Ovary (tissue), 9 donors: ENCODE data around the gene DPF3. TPM values are rescaled to one million over a fixed set of nuclear protein-coding genes. Genes with fewer than 3 reads are reported as not detected.

ENCODE experiments used
- DNase-seq, 5 donors: peaks; one replicate each; pipeline ENCODE4 v3.0.0-alpha.2; 2019 to 2020
- H3K27ac ChIP-seq, 2 donors: fragments of 200-600 bp; one replicate each; pipeline versions ENCODE4 v1.5.1 to v1.8.0; 2019 to 2022
- H3K27me3 ChIP-seq: fragments of 200-600 bp; one replicate; pipeline ENCODE4 v1.8.0; 2022
- H3K36me3 ChIP-seq: fragments of 200-600 bp; sonication (generic); one replicate; pipeline ENCODE4 v1.5.1; 2019
- H3K4me1 ChIP-seq: one replicate; pipeline ENCODE4 v1.8.1; 2013; ENCODE audit warnings: mild to moderate bottlenecking, moderate library complexity; ENCODE audit not compliant: insufficient read depth
- H3K4me3 ChIP-seq: fragments of 200-600 bp; sonication (generic); one replicate; pipeline ENCODE4 v1.5.1; 2017
- H3K9me3 ChIP-seq, 2 donors: fragments of 200-600 bp in 1 of 2; sonication (generic) in 1 of 2; one replicate each; pipeline versions ENCODE4 v1.5.1 to v1.8.1; 2013 to 2019; ENCODE audit warnings: mild to moderate bottlenecking in 1 of 2, moderate library complexity in 1 of 2
- CTCF ChIP-seq, 3 donors: fragments of 450-650 bp in 2 of 3; fragments of 200-600 bp in 1 of 3; IDR thresholded peaks; one replicate each; pipeline versions ENCODE4 v1.5.1 to v1.8.0; 2016 to 2022; ENCODE audit warnings: antibody characterized with exemption in 3 of 3, mild to moderate bottlenecking in 1 of 3
- EP300 ChIP-seq: sonication (generic); formaldehyde crosslinking; IDR thresholded peaks from one replicate; pipeline ENCODE4 v1.6.1; 2017; ENCODE audit warnings: antibody characterized with exemption
- POLR2A ChIP-seq: fragments of 450-650 bp; IDR thresholded peaks from one replicate; pipeline ENCODE4 v1.6.1; 2017; ENCODE audit warnings: antibody characterized with exemption, mild to moderate bottlenecking, moderate library complexity
- WGBS, 3 donors: extraction: QIAGEN DNeasy Blood & Tissue Kit in 1 of 3; methylation state at CpG; one replicate each; pipeline versions ENCODE4 v1.1.5 to v1.1.7; 2013 to 2017; 5-methylcytosine and 5-hydroxymethylcytosine counted together
- intact Hi-C, 4 donors: fragments of 100-400 bp; cut with DNase I; formaldehyde crosslinking; loops; one replicate each; pipeline versions ENCODE4 v1.11.0 to v1.15.1; 2022 to 2023
- polyA plus RNA-seq, 2 donors: library from polyadenylated mRNA; stranded (reverse); fragments of 200-250 nt in 1 of 2; fragments of 350-450 nt in 1 of 2; fragmentation: Illumina TruSeq in 1 of 2; extraction: RNeasy Lipid Tissue Mini Kit (QIAGEN cat#74804) in 1 of 2; gene quantifications; one replicate each; pipeline ENCODE4 v1.2.3, GENCODE V29; 2013 to 2014
- total RNA-seq, 7 donors: library from RNA; depleted of rRNA in 2 of 7; stranded (reverse); fragments of >200 nt in 2 of 7; fragmentation: NEBNext Ultra II Directional in 3 of 7; extraction: Animal tissue kit (Norgen Biotek cat#: 25700) in 3 of 7; gene quantifications; one replicate each; pipeline versions ENCODE4 v1.1.0 to v1.2.4, GENCODE V29; 2016 to 2023
- donor health status: DM: no; HTN: no; CAD: no; lungs with moderate emphysema.
- donor health status: DM: no; HTN: no; CAD: no.
- donor health status: Bipolar disorder and iron deficiency.
- donor health status: DM: yes; HTN: yes; CAD: no.
- donor health status: DM: no; HTN: no; CAD: no.
- donor health status: DM: yes; HTN: yes; CAD: no.

DPF3 gene
- total and polyA plus RNA-seq, 9 donors: 6.3 to 34.4 (median 21.9) TPM

GRCh38 chr14:72855913-72856312, 38.0 kb downstream of the DPF3 start:
- Histone ChIP-seq H3K27ac (no peak overlapping the region), H3K27me3 (no peaks in the 10 kb centered on the region), H3K4me1 (peaks cover 6% of the 10 kb centered on the region), H3K9me3 (no peaks in the 10 kb centered on the region), H3K36me3 (no peaks in the 10 kb centered on the region), H3K4me3 (no peak overlapping the region)
- intact Hi-C loops: no loop called here
- no peak for DNase-seq
- 76 to 77% (median 76%) methylated on average over 1 of the region's 1 CpG for WGBS, 3 donors
- TF ChIP-seq CTCF (IDR thresholded peaks at IDR 0.05) (no peak), EP300 (no peak), POLR2A (no peak)

DNA sequence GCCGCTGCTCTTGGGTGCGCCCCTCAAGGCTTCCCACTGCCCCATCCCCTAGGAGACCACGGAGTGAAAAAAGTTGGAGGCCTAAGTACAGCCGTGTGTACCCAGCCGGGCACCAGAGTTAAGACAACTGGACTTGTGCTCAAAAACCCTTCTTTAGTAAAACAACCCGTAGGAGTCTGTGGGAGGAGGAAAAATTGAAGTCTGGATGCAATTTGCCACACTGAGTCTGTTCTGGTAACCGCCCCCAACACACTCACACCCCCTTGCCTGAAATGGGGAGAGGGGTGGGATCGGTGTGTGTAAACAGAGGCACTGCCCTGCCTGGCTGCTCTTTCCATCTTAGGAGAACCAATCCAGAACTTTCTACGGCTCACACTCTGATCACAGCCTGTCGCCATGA, 41.7 kb downstream of the DPF3 start:
- Histone ChIP-seq H3K4me3 (no peak overlapping the region), H3K36me3 (no peaks in the 10 kb centered on the region), H3K4me1 (peaks cover 10% of the 10 kb centered on the region), H3K27ac (no peak overlapping the region), H3K9me3 (no peaks in the 10 kb centered on the region), H3K27me3 (no peaks in the 10 kb centered on the region)
- TF ChIP-seq POLR2A (no peak), EP300 (no peak), CTCF (IDR thresholded peaks at IDR 0.05) (no peak)
- DNase-seq: no peak
- WGBS, 3 donors: 86 to 92% (median 90%) methylated on average over 10 of the region's 10 CpGs
- intact Hi-C loops: no loop called here

DNA sequence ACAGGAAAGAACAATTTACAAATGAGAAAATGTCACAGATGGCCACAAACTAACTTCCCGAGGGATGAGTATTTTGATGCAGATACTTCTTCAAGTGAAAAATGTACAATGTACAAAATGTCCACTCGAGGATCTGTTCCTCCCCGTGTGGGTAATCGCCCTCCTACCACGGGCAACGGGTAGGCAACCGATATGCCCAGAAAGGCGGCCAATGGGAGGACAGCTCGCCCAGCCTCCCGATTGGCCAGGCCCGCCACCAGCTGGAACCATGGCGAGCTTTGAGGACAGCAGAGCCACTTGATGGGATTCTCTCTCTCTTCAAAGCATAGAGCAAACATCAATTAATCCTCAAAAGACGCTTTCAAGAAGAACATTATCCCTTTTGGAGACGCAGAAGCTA, 42.3 kb downstream of the DPF3 start:
- Histone ChIP-seq H3K4me1 (peaks cover 9% of the 10 kb centered on the region), H3K4me3 (no peak overlapping the region), H3K36me3 (no peaks in the 10 kb centered on the region), H3K9me3 (no peaks in the 10 kb centered on the region), H3K27me3 (no peaks in the 10 kb centered on the region), H3K27ac (no peak overlapping the region)
- no peak for TF ChIP-seq POLR2A
- TF ChIP-seq EP300: no peak
- 86 to 88% (median 87%) methylated on average over 14 of the region's 14 CpGs for WGBS, 3 donors
- intact Hi-C loops: no loop called here
- no peak for DNase-seq

DNA sequence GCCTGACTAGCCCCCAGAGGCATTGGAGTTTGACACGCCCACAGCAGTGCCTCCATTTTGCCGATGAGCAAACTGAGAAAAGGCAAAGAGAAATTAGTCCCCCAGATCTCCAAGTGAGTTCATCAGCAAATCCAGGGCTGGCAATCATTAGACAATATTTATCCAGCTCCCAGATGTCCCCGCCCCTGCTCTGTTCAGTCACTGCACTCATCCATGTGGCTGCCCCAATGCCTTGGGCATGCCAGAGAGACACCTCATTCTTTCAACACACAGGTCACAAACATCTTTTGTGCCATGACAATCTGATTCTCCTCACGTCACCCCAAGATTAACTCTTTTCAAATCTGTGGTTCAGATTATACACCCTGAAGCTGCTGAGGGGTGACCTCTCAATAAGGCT, 43.5 kb downstream of the DPF3 start:
- Histone ChIP-seq H3K27ac (no peak overlapping the region), H3K36me3 (no peaks in the 10 kb centered on the region)
- WGBS, 3 donors: 97 to 99% (median 99%) methylated on average over 4 of the region's 4 CpGs

More for the DNA sequence above, 43.5 kb downstream of the DPF3 start:
- Histone ChIP-seq H3K27me3 (no peaks in the 10 kb centered on the region), H3K4me3 (no peak overlapping the region), H3K4me1 (peaks cover 5% of the 10 kb centered on the region), H3K9me3 (no peaks in the 10 kb centered on the region)
- TF ChIP-seq EP300: no peak
- TF ChIP-seq CTCF (IDR thresholded peaks at IDR 0.05): no peak
- no peak for TF ChIP-seq POLR2A
- intact Hi-C loops: no loop called here
- DNase-seq: no peak
